Brain microvascular endothelial cell (primary cell): ENCODE measurements around the gene KRT6B.
A peak's percentile ranks its signal among the peaks of the same experiment; 100 is the strongest.

Source experiments
- DNase-seq: peaks from one replicate; pipeline ENCODE4 v3.0.0-alpha.2; 2020
- H3K27ac ChIP-seq: fragments of 250-450 bp; sonication (Bioruptor Pico); 2 replicates; pipeline ENCODE4 v1.5.1; 2020; ENCODE audit warnings: mild to moderate bottlenecking, moderate library complexity
- H3K27me3 ChIP-seq: fragments of 250-450 bp; sonication (Bioruptor Pico); replicated peaks from 2 replicates; pipeline ENCODE4 v1.5.1; 2020; ENCODE audit warnings: mild to moderate bottlenecking
- H3K36me3 ChIP-seq: fragments of 250-450 bp; sonication (Bioruptor Pico); replicated peaks from 2 replicates; pipeline ENCODE4 v1.5.1; 2020; ENCODE audit warnings: mild to moderate bottlenecking
- H3K4me3 ChIP-seq: 2 replicates; pipeline ENCODE4 v1.5.1; 2011; ENCODE audit warnings: low read depth, mild to moderate bottlenecking, control low read depth, low read length, moderate library complexity
- CTCF ChIP-seq: IDR thresholded peaks from 2 replicates; pipeline ENCODE4 v1.5.1; 2011; ENCODE audit warnings: low read depth, mild to moderate bottlenecking, moderate library complexity, low read length, control low read depth, inconsistent platforms; ENCODE audit errors: missing control alignments
- in situ Hi-C: cut with HindIII; loops from 2 replicates; pipeline ENCODE4 v1.10.0; 2017; ENCODE audit warnings: low sequenced_read_pairs, low pct_ligation_motif_present

Gene KRT6B

GRCh38 chr12:52416795-52417194 is 35.2 kb downstream of the KRT6B start:
- H3K27me3 ChIP-seq: no peaks in the 10 kb centered on the region
- H3K27ac ChIP-seq: no peak overlapping the region
- H3K36me3 ChIP-seq: no peaks in the 10 kb centered on the region
- DNase-seq: no peak
- TF ChIP-seq CTCF: no peak
- no peak overlapping the region for H3K4me3 ChIP-seq
- in situ Hi-C loops: no loop called here

- TF ChIP-seq CTCF: no peak
- peak; percentile 74 for DNase-seq
- Histone ChIP-seq H3K27me3 (no peaks in the 10 kb centered on the region), H3K36me3 (no peaks in the 10 kb centered on the region), H3K27ac (no peak overlapping the region), H3K4me3 (no peak overlapping the region)
- in situ Hi-C loops: no loop called here
Observed at GRCh38 chr12:52415870-52416750, 35.8 kb downstream of the KRT6B start.

DNA sequence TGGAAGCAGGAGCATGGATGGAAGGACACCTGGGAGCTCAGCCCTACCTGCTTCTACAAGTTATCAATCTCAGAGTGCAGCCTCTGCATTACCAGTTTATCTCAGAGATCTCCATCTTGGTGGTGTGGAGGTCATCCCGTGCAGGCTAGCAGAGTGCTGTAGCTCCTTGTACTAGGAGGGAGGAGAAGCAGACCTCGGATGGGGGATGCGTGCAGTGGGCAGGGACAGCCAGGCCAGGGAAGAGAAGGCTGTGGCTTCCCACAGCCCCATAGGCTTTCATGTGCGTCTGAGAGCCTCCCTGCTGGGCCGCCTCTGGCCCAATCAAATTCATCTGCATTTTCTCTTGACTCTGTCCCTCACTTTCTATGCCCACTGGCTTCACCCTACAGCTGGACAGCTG is 37.0 kb downstream of the KRT6B start:
- no peak for TF ChIP-seq CTCF
- in situ Hi-C loops: no loop called here
- DNase-seq: no peak
- no peak overlapping the region for H3K4me3 ChIP-seq
- no peaks in the 10 kb centered on the region for H3K36me3 ChIP-seq
- H3K27me3 ChIP-seq: no peaks in the 10 kb centered on the region
- H3K27ac ChIP-seq: no peak overlapping the region

DNA sequence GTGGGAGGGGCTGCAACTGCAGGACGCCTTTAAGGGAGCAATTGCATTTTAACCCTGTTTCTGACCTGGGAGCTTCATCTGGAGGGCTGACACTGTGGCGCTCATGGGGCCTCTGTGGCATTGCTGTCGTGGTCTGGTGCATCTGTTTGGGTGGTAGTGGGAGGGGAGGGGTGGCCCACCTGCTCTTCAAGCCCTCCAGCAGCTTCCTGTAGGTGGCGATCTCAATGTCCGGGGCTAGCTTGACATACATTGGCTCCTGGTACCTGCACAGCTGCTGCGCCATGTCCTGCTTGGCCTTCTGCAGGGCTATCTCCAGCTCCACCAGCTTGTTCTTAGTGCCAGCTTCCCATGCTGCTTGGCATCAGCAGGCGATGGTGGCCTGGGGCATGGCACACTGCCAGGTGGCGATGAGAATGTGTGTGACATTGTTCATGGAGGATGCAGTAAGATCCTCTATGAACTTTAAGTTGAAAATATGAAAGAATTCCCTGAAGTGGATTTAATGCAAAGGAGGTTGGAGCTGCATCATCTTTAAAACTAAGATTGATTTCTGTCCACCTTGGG is 38.1 kb downstream of the KRT6B start:
- no peaks in the 10 kb centered on the region for H3K36me3 ChIP-seq
- no peak for DNase-seq
- TF ChIP-seq CTCF: peak; percentile 25
- H3K27me3 ChIP-seq: no peaks in the 10 kb centered on the region
- no peak overlapping the region for H3K27ac ChIP-seq
- H3K4me3 ChIP-seq: no peak overlapping the region
- in situ Hi-C loops: no loop called here

GRCh38 chr12:52413202-52413601 is 38.7 kb downstream of the KRT6B start:
- DNase-seq: no peak
- TF ChIP-seq CTCF: no peak
- in situ Hi-C loops: no loop called here

More at GRCh38 chr12:52413202-52413601, 38.7 kb downstream of the KRT6B start:
- no peaks in the 10 kb centered on the region for H3K36me3 ChIP-seq
- H3K27me3 ChIP-seq: no peaks in the 10 kb centered on the region
- H3K4me3 ChIP-seq: no peak overlapping the region
- H3K27ac ChIP-seq: no peak overlapping the region
